Hippocampal formation (tissue), 2 donors: ENCODE results near the gene ALK.

Experiments
- DNase-seq, 2 donors: peaks; one replicate each; lab custom pipeline; 2025; lab: John Stamatoyannopoulos, UW

Gene ALK

DNA sequence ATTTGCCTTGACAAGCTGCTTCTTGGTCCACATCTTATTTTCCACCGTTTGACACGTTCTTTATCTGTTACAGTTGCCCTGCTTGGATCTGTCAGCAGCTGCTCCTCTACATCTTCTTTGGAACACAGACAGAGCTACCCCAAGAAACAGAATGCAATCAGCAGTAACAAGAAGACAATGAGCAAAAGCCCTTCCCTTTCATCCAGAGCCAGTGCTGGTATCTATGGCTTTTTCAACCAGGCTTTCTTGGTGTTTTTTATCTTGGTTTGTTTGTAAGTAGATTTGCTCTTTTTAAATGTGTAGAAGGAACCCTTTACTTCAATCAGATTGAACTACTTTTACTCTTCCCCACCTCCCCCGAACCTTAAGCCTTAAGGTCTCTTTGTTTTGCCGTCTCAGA lies 764.3 kb downstream of the ALK start:
- DNase-seq: no peak

DNA sequence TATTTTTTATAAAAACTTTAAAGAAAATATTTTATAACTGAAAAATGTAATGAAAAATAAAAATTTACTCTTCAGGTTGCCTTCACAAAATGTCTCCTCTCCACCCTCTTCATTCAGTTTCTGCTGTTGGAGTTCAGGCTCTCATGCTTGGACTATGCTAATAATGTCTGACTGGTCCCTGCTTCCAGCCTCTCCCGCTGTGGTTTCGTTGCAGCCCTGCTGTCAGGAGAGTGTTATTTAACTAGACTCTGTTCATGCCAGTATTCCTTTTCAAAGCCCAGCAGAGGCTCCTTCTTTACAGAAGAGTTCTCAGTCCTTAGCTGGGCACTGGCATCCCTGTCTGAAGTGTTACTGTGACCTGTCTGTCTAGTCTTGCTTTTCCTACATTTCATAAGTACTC lies 765.8 kb downstream of the ALK start:
- no peak for DNase-seq

DNA sequence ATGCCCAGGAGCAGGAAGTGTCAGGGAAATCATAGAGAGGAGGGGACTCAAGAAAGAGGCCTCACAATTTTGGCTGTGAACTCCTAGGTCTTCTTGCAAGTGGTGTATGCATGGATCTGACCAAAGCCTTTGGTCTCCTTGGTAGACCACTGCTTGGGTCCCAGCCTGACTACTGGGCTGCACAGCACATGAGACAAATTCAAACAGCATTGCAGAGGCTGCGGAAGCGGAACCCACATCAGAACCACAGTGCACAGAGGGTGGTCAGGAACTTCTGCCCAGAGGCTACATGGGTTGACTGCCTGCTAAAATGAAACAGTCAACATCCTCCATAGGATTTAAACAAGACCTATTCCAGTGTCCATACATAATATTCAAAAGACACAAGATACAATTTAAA lies 766.8 kb downstream of the ALK start:
- no peak for DNase-seq

DNA sequence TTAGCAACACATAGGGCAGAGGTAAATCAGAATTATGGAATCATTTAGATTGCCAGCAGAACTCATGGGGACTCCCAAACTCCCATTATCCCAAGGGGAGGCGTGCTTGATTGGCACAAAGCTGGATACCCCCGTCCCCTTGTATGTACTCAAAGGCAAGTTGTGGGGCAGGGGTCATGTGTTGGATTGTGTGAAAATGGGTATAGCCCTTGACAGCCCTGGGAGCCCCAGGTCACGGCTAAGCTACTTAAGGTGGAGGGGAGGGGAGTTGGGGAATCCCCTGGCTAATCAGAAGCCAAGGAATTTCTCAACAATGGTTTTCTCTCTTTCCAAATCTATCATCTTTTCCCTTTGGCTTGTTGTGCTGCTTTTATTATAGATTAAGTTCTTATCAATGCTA lies 773.4 kb downstream of the ALK start:
- no peak for DNase-seq

DNA sequence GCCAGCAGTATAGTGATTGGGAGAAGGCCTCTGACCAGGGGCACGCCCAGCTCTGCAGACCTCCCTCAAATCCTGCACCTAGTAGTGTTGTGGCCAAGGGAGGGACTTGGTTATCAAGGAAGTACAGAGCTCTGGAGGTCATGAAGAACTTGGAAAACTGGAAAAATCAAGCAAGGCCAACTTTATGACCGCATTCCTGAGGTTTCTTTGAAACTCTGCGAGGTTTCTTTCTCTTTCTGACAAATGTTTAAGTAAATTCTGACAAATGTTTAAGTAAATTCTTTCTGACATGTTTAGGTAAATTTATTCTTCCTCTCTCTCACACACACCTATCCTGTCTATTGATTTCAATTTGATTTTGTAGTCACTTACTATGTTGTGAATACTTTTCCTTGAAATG lies 775.2 kb downstream of the ALK start:
- DNase-seq: no peak

DNA sequence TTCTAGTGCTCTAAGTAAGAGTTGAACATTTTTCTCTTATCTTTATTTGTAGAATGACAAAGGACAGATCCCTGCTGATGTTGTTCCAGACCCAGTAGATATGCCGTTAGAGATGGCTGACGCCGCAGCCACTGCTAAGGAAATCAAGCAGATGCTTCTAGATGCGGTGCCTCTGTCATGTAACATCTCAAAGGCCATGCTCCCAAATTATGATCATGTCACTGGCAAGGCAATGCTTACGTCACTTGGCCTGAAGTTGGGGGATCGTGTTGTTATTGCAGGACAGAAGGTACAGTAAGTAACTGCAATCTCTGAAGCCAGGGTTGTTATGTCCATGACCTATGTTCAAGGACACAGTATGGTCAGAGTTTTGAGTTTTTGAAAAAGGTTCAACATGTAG lies 777.7 kb downstream of the ALK start:
- no peak for DNase-seq
